ENCODE measurements around the gene EYA2. TPM values are rescaled to one million over a fixed set of nuclear protein-coding genes. Genes with fewer than 3 reads are reported as not detected.
A peak's percentile ranks its signal among the peaks of the same experiment; 100 is the strongest.

The EYA2 gene
- polyA plus RNA-seq, 1 experiment: 4.0 TPM

GRCh38 chr20:47141941-47142773 is 247.5 kb downstream of the EYA2 start:
- ChIA-PET POLR2A (no interaction called here), CTCF (no interaction called here)
- TF ChIP-seq, protein P1, sequence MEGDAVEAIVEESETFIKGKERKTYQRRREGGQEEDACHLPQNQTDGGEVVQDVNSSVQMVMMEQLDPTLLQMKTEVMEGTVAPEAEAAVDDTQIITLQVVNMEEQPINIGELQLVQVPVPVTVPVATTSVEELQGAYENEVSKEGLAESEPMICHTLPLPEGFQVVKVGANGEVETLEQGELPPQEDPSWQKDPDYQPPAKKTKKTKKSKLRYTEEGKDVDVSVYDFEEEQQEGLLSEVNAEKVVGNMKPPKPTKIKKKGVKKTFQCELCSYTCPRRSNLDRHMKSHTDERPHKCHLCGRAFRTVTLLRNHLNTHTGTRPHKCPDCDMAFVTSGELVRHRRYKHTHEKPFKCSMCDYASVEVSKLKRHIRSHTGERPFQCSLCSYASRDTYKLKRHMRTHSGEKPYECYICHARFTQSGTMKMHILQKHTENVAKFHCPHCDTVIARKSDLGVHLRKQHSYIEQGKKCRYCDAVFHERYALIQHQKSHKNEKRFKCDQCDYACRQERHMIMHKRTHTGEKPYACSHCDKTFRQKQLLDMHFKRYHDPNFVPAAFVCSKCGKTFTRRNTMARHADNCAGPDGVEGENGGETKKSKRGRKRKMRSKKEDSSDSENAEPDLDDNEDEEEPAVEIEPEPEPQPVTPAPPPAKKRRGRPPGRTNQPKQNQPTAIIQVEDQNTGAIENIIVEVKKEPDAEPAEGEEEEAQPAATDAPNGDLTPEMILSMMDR (IDR thresholded peaks at IDR 0.05; ENCODE audit: low read depth, low read length): no peak
- no peaks in the 10 kb centered on the region for H3K27me3 ChIP-seq (ENCODE audit: control insufficient read depth, insufficient read depth, low read length)
- no peak overlapping the region for H3K27ac ChIP-seq (ENCODE audit: low read depth, low read length)
- no peak for DNase-seq (ENCODE audit: low read depth, low spot score)
- no peaks in the 10 kb centered on the region for H3K9me3 ChIP-seq (ENCODE audit: control insufficient read depth, insufficient read depth, low read length)
- no peak overlapping the region for H3K4me3 ChIP-seq (ENCODE audit: low read depth, low read length)

GRCh38 chr20:47142774-47143170 is 248.1 kb downstream of the EYA2 start:
- no peak for DNase-seq (ENCODE audit: low read depth, low spot score)
- H3K4me3 ChIP-seq (ENCODE audit: low read depth, low read length): no peak overlapping the region
- H3K9me3 ChIP-seq (ENCODE audit: control insufficient read depth, insufficient read depth, low read length): no peaks in the 10 kb centered on the region
- no peaks in the 10 kb centered on the region for H3K27me3 ChIP-seq (ENCODE audit: control insufficient read depth, insufficient read depth, low read length)
- H3K27ac ChIP-seq (ENCODE audit: low read depth, low read length): no peak overlapping the region
- ChIA-PET CTCF (interaction anchor here (0.6 kb wide), 1 partner anchor 478 kb away, joined by 3 read pairs; no protein-coding TSS in a partner anchor), POLR2A (no interaction called here)
- TF ChIP-seq, protein P1 (IDR thresholded peaks at IDR 0.05; ENCODE audit: low read depth, low read length): no peak

DNA sequence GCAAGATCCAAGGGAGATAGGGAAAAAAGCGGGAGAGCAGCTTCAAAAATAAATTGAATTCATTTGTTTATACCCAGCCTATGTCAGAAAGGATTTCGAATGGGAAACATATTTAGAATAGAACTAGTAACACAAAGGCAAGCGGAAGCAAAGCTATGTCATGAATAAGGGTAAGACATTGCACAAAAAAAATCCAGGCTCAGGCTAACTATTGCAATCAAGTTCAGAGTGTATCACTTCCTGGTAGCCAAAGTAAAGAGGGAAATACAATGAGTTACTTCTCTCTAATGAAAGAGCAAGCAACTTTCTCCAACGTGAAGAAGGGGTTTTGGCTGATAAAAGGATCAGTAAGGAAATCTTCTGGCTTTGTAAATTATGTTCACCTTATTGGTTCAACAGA is 249.0 kb downstream of the EYA2 start:
- ChIA-PET POLR2A (no interaction called here), CTCF (no interaction called here)
- H3K9me3 ChIP-seq (ENCODE audit: control insufficient read depth, insufficient read depth, low read length): no peaks in the 10 kb centered on the region
- DNase-seq (ENCODE audit: low read depth, low spot score): no peak
- TF ChIP-seq, protein P1 (IDR thresholded peaks at IDR 0.05; ENCODE audit: low read depth, low read length): no peak
- H3K27ac ChIP-seq (ENCODE audit: low read depth, low read length): no peak overlapping the region
- no peaks in the 10 kb centered on the region for H3K27me3 ChIP-seq (ENCODE audit: control insufficient read depth, insufficient read depth, low read length)
- H3K4me3 ChIP-seq (ENCODE audit: low read depth, low read length): no peak overlapping the region

DNA sequence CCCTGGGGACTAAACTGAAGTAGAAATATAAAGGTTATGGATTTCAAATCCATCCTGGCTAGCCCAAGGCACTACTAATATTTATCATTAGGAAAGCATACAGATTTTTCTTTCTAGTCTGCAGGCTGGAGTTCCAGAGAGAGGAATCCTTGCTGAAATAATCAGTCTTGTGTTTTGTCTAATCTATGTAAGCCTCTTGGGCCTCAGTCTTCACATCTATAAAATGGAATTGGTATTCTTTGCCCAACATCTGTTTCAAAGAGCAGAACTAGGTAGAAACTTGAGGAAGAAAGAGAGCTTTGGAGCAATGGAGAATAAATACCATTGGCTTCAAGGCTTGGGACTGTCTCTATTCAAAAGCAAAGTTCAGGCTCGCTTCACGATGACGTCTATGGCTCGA is 249.8 kb downstream of the EYA2 start:
- no peak for DNase-seq (ENCODE audit: low read depth, low spot score)
- Histone ChIP-seq H3K27me3 (ENCODE audit: control insufficient read depth, insufficient read depth, low read length) (no peaks in the 10 kb centered on the region), H3K27ac (ENCODE audit: low read depth, low read length) (no peak overlapping the region), H3K9me3 (ENCODE audit: control insufficient read depth, insufficient read depth, low read length) (no peaks in the 10 kb centered on the region), H3K4me3 (ENCODE audit: low read depth, low read length) (no peak overlapping the region)
- TF ChIP-seq, protein P1 (IDR thresholded peaks at IDR 0.05; ENCODE audit: low read depth, low read length): no peak
- CTCF ChIA-PET: no interaction called here
- POLR2A ChIA-PET: no interaction called here

GRCh38 chr20:47146686-47147085 is 252.0 kb downstream of the EYA2 start:
- DNase-seq (ENCODE audit: low read depth, low spot score): peak; percentile 34
- CTCF ChIA-PET: no interaction called here
- Histone ChIP-seq H3K9me3 (ENCODE audit: control insufficient read depth, insufficient read depth, low read length) (no peaks in the 10 kb centered on the region), H3K4me3 (ENCODE audit: low read depth, low read length) (no peak overlapping the region), H3K27ac (ENCODE audit: low read depth, low read length) (peak overlapping the region; percentile 0), H3K27me3 (ENCODE audit: control insufficient read depth, insufficient read depth, low read length) (no peaks in the 10 kb centered on the region)
- TF ChIP-seq, protein P1 (IDR thresholded peaks at IDR 0.05; ENCODE audit: low read depth, low read length): no peak
- POLR2A ChIA-PET: no interaction called here
